Lower leg skin (tissue), 3 donors: ENCODE data around the gene OR10D3.
"Not testable (repeated sequence)": the region's sequence is repeated elsewhere in the genome, so short reads cannot be mapped to it uniquely, and the experiment has no call there.

Experiments used
- POLR2A ChIP-seq, 2 donors: fragments of 450-650 bp; IDR thresholded peaks; one replicate each; pipeline ENCODE4 v1.6.1; 2016 to 2017; ENCODE audit warnings: antibody characterized with exemption in 2 of 2, mild to moderate bottlenecking in 1 of 2, moderate library complexity in 1 of 2
- TF ChIP-seq, protein P1 (sequence below), 3 donors: fragments of 450-650 bp; IDR thresholded peaks; one replicate each; pipeline ENCODE4 v1.5.1; 2016; ENCODE audit warnings: antibody characterized with exemption in 3 of 3, mild to moderate bottlenecking in 3 of 3, moderate library complexity in 2 of 3

- TF ChIP-seq, protein P1, sequence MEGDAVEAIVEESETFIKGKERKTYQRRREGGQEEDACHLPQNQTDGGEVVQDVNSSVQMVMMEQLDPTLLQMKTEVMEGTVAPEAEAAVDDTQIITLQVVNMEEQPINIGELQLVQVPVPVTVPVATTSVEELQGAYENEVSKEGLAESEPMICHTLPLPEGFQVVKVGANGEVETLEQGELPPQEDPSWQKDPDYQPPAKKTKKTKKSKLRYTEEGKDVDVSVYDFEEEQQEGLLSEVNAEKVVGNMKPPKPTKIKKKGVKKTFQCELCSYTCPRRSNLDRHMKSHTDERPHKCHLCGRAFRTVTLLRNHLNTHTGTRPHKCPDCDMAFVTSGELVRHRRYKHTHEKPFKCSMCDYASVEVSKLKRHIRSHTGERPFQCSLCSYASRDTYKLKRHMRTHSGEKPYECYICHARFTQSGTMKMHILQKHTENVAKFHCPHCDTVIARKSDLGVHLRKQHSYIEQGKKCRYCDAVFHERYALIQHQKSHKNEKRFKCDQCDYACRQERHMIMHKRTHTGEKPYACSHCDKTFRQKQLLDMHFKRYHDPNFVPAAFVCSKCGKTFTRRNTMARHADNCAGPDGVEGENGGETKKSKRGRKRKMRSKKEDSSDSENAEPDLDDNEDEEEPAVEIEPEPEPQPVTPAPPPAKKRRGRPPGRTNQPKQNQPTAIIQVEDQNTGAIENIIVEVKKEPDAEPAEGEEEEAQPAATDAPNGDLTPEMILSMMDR (IDR thresholded peaks at IDR 0.05): not testable (repeated sequence)
- TF ChIP-seq POLR2A (IDR thresholded peaks at IDR 0.05): not testable (repeated sequence)
Measured at GRCh38 chr11:124170315-124170714, 12.8 kb upstream of the OR10D3 start.
